Stimulated activated CD4-positive, alpha-beta T cell treated with anti-CD3 and anti-CD28 coated beads, Interleukin-12 subunit alpha, Interleukin-12 subunit beta, amount 100 ng/mL, for 4 hours (primary cell): ENCODE results near the gene BID.
A peak's percentile ranks its signal among the peaks of the same experiment; 100 is the strongest.

ENCODE experiments used
- DNase-seq: peaks from one replicate; pipeline ENCODE4 v3.0.0-alpha.2; 2020

The BID gene

GRCh38 chr22:17732251-17732854 lies 41.9 kb downstream of the BID start:
- no peak for DNase-seq

GRCh38 chr22:17729561-17729960 lies 44.7 kb downstream of the BID start:
- DNase-seq = no peak

- no peak for DNase-seq
Observed at GRCh38 chr22:17728786-17729185, 45.5 kb downstream of the BID start.

- no peak for DNase-seq
Observed at GRCh38 chr22:17726928-17727897, 47.1 kb downstream of the BID start.

- no peak for DNase-seq
Observed at GRCh38 chr22:17726006-17726927, 48.0 kb downstream of the BID start.

GRCh38 chr22:17725500-17725796 lies 48.8 kb downstream of the BID start:
- DNase-seq = no peak

- DNase-seq = no peak
Observed at GRCh38 chr22:17724678-17725499, 49.4 kb downstream of the BID start.

GRCh38 chr22:17724241-17724640 lies 50.0 kb downstream of the BID start:
- DNase-seq = no peak

GRCh38 chr22:17719911-17720310 lies 54.4 kb downstream of the BID start:
- no peak for DNase-seq

GRCh38 chr22:17717708-17718107 lies 56.6 kb downstream of the BID start:
- DNase-seq = no peak

- no peak for DNase-seq
Observed at GRCh38 chr22:17716529-17716928, 57.7 kb downstream of the BID start.

- DNase-seq = no peak
Observed at GRCh38 chr22:17712441-17712840, 61.8 kb downstream of the BID start.

GRCh38 chr22:17710023-17710422 lies 64.2 kb downstream of the BID start:
- DNase-seq = no peak

- no peak for DNase-seq
Observed at GRCh38 chr22:17707526-17707925, 66.7 kb downstream of the BID start.

GRCh38 chr22:17706947-17707346 lies 67.3 kb downstream of the BID start:
- no peak for DNase-seq

GRCh38 chr22:17705951-17706900 lies 68.0 kb downstream of the BID start:
- peak; percentile 13 for DNase-seq

- DNase-seq = no peak
Observed at GRCh38 chr22:17705546-17705945, 68.7 kb downstream of the BID start.

- DNase-seq = no peak
Observed at GRCh38 chr22:17703811-17704210, 70.5 kb downstream of the BID start.

- no peak for DNase-seq
Observed at GRCh38 chr22:17700778-17701177, 73.5 kb downstream of the BID start.

GRCh38 chr22:17699696-17700340 lies 74.5 kb downstream of the BID start:
- DNase-seq = no peak

GRCh38 chr22:17698948-17699347 lies 75.3 kb downstream of the BID start:
- no peak for DNase-seq
